ENCODE results near the gene FBXW2. TPM values are rescaled to one million over a fixed set of nuclear protein-coding genes. Genes with fewer than 3 reads are reported as not detected.

Gene FBXW2
- total RNA-seq, 2 experiments from 2014 or later = 30.0 to 69.0 TPM

DNA sequence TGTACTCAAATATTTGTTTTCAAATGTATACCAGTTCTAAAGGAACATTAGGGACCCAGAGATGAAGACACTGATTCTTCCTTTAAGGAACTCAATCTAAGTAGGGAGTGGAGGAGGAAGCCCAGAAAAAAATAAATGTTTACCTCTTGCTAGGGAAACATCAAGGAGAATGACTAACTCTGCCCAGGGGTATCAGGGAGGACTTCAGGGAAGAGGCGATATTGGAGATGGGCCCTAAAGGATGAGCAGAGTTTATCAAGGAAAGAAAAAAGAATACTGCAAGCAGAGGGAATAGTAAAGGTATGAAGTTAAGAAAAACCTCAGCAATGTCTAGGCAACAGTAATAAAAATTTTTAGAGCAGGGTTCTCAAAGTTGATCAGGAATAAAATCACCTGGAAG, 16.4 kb downstream of the FBXW2 start:
- no peaks in the 10 kb centered on the region for H3K9me2 ChIP-seq (ENCODE audit: insufficient read depth, low read length)
- H3K27ac ChIP-seq (ENCODE audit: low read depth, low read length, poor library complexity, severe bottlenecking) = no peak overlapping the region
- no peak for TF ChIP-seq EZH2phosphoT487 (IDR thresholded peaks at IDR 0.05; ENCODE audit: borderline replicate concordance, low read depth, low read length)
- TF ChIP-seq, protein P1, sequence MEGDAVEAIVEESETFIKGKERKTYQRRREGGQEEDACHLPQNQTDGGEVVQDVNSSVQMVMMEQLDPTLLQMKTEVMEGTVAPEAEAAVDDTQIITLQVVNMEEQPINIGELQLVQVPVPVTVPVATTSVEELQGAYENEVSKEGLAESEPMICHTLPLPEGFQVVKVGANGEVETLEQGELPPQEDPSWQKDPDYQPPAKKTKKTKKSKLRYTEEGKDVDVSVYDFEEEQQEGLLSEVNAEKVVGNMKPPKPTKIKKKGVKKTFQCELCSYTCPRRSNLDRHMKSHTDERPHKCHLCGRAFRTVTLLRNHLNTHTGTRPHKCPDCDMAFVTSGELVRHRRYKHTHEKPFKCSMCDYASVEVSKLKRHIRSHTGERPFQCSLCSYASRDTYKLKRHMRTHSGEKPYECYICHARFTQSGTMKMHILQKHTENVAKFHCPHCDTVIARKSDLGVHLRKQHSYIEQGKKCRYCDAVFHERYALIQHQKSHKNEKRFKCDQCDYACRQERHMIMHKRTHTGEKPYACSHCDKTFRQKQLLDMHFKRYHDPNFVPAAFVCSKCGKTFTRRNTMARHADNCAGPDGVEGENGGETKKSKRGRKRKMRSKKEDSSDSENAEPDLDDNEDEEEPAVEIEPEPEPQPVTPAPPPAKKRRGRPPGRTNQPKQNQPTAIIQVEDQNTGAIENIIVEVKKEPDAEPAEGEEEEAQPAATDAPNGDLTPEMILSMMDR (conservative IDR thresholded peaks at IDR 0.05; ENCODE audit: low read length) = no peak
- BruUV-seq (replicated peaks) = no TSS peak
- no peaks in the 10 kb centered on the region for H3K4me1 ChIP-seq (ENCODE audit: insufficient read depth, low read length, poor library complexity, severe bottlenecking)
- ChIA-PET CTCF (ENCODE audit: unreplicated experiment) (no interaction called here), POLR2A (no interaction called here)
- H3K36me3 ChIP-seq (ENCODE audit: insufficient read depth, low read length) = peaks cover 93% of the 10 kb centered on the region
- H3K9me3 ChIP-seq (ENCODE audit: low read length) = no peaks in the 10 kb centered on the region
- intact Hi-C loops (cut with micrococcal nuclease; ENCODE audit: unreplicated experiment) = no loop called here
- peaks cover 28% of the 10 kb centered on the region; the same call in 1 of the 2 replicates for H3K79me2 ChIP-seq (ENCODE audit: insufficient read depth, low read depth, low read length)
- no peak overlapping the region for H3K4me3 ChIP-seq (ENCODE audit: low read depth, low read length, poor library complexity, severe bottlenecking)
- H2AFZ ChIP-seq (ENCODE audit: low read length) = no peak overlapping the region
- no peak overlapping the region for H3K4me2 ChIP-seq (ENCODE audit: low read length)
- peaks cover 4% of the 10 kb centered on the region; the same call in 1 of the 2 replicates for H4K20me1 ChIP-seq (ENCODE audit: insufficient read depth, low read length)
- DNase-seq (ENCODE audit: low spot score) = no peak

DNA sequence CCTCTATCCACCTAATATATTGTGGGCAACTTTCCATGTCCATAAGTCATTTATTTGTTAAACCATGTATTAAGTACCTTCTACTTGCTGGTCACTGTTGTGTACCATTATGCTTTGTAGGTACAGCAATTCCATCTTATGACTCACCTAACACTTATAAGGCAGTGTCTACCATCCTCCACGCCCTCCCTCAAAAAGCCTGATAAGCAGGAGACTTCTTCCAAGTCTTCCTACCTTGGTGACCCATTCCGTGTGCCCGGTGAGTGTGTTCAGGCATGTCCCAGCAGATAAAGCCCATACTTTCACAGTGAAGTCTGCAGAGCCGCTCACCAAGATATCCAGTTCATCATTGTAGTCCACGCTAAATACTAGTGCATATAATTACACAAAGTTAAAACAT, 17.4 kb downstream of the FBXW2 start:
- intact Hi-C loops (cut with micrococcal nuclease; ENCODE audit: unreplicated experiment) = no loop called here
- TF ChIP-seq, protein P1 (conservative IDR thresholded peaks at IDR 0.05; ENCODE audit: low read length) = no peak
- no peak for TF ChIP-seq EZH2phosphoT487 (IDR thresholded peaks at IDR 0.05; ENCODE audit: borderline replicate concordance, low read depth, low read length)
- CTCF ChIA-PET (ENCODE audit: unreplicated experiment) = interaction anchor here (0.6 kb wide), 1 partner anchor 12 kb away, joined by 3 read pairs; no protein-coding TSS in a partner anchor
- H3K4me1 ChIP-seq (ENCODE audit: insufficient read depth, low read length, poor library complexity, severe bottlenecking) = no peaks in the 10 kb centered on the region
- BruUV-seq (replicated peaks) = no TSS peak
- no peak overlapping the region for H3K27ac ChIP-seq (ENCODE audit: low read depth, low read length, poor library complexity, severe bottlenecking)
- H3K79me2 ChIP-seq (ENCODE audit: insufficient read depth, low read depth, low read length) = peaks cover 19% of the 10 kb centered on the region; the same call in 1 of the 2 replicates
- peaks cover 93% of the 10 kb centered on the region for H3K36me3 ChIP-seq (ENCODE audit: insufficient read depth, low read length)
- no peaks in the 10 kb centered on the region for H3K9me3 ChIP-seq (ENCODE audit: low read length)
- H4K20me1 ChIP-seq (ENCODE audit: insufficient read depth, low read length) = peaks cover 4% of the 10 kb centered on the region; the same call in 1 of the 2 replicates
- H3K4me3 ChIP-seq (ENCODE audit: low read depth, low read length, poor library complexity, severe bottlenecking) = no peak overlapping the region
- no peak overlapping the region for H2AFZ ChIP-seq (ENCODE audit: low read length)
- no peak overlapping the region for H3K4me2 ChIP-seq (ENCODE audit: low read length)
- DNase-seq (ENCODE audit: low spot score) = no peak
- POLR2A ChIA-PET = no interaction called here
- no peaks in the 10 kb centered on the region for H3K9me2 ChIP-seq (ENCODE audit: insufficient read depth, low read length)

DNA sequence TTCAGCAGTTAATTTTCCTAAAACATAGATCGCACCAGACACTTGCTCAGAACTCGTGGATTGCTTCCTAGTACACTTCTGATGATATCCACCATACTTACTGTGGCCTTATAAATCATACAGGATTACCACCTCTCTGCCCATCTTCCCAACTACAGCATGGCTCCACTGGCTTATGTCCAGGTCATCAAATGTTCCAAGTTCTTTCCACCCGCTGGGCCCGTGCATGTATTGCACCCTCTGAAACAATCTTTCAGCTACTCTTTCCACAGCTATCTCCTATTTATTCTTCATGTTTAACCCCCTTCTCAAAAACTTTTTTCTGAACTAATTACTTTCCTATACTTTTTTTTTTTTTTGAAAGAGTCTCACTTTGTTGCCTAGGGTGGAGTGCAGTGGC, 18.5 kb downstream of the FBXW2 start:
- H3K9me2 ChIP-seq (ENCODE audit: insufficient read depth, low read length) = no peaks in the 10 kb centered on the region
- H3K36me3 ChIP-seq (ENCODE audit: insufficient read depth, low read length) = peaks cover 94% of the 10 kb centered on the region
- peaks cover 4% of the 10 kb centered on the region; the same call in 1 of the 2 replicates for H4K20me1 ChIP-seq (ENCODE audit: insufficient read depth, low read length)
- H3K9me3 ChIP-seq (ENCODE audit: low read length) = no peaks in the 10 kb centered on the region
- no peak for TF ChIP-seq EZH2phosphoT487 (IDR thresholded peaks at IDR 0.05; ENCODE audit: borderline replicate concordance, low read depth, low read length)
- TF ChIP-seq, protein P1 (conservative IDR thresholded peaks at IDR 0.05; ENCODE audit: low read length) = no peak
- no peak overlapping the region for H2AFZ ChIP-seq (ENCODE audit: low read length)
- intact Hi-C loops (cut with micrococcal nuclease; ENCODE audit: unreplicated experiment) = no loop called here
- BruUV-seq (replicated peaks) = no TSS peak
- H3K4me3 ChIP-seq (ENCODE audit: low read depth, low read length, poor library complexity, severe bottlenecking) = no peak overlapping the region
- no peak overlapping the region for H3K4me2 ChIP-seq (ENCODE audit: low read length)
- ChIA-PET POLR2A (interaction anchor here (0.6 to 1.4 kb wide), 4 partner anchors 14 to 126 kb away, joined by 3 read pairs; no protein-coding TSS in a partner anchor), CTCF (ENCODE audit: unreplicated experiment) (no interaction called here)
- H3K4me1 ChIP-seq (ENCODE audit: insufficient read depth, low read length, poor library complexity, severe bottlenecking) = no peaks in the 10 kb centered on the region
- no peak for DNase-seq (ENCODE audit: low spot score)
- H3K27ac ChIP-seq (ENCODE audit: low read depth, low read length, poor library complexity, severe bottlenecking) = no peak overlapping the region
- H3K79me2 ChIP-seq (ENCODE audit: insufficient read depth, low read depth, low read length) = peaks cover 10% of the 10 kb centered on the region; the same call in 1 of the 2 replicates
